OCI-LY7 (cell line): ENCODE data around the gene BRD7. TPM values are rescaled to one million over a fixed set of nuclear protein-coding genes. Genes with fewer than 3 reads are reported as not detected.

Experiments
- BruUV-seq: library from RNA; stranded (reverse); fragments of 400-500 nt; replicated peaks from 2 replicates; lab custom pipeline; 2021; lab: Mats Ljungman, UMichigan
- CTCF ChIA-PET: fragments of 300-600 bp; sonication (Branson Sonifier 250); formaldehyde crosslinking; loops from one replicate; lab custom pipeline; 2022; ENCODE audit warnings: antibody characterized with exemption; ENCODE audit not compliant: unreplicated experiment; lab: Charles Lee
- POLR2A ChIA-PET: fragments of 300-600 bp; sonication (Branson Sonifier 250); formaldehyde crosslinking; loops from one replicate; lab custom pipeline; 2022; ENCODE audit warnings: antibody characterized with exemption; lab: Charles Lee
- DNase-seq: peaks from one replicate; pipeline ENCODE4 v3.0.0-alpha.2; 2015; ENCODE audit warnings: low spot score
- H2AFZ ChIP-seq: fragments of 200-600 bp; sonication (generic), shearing (Covaris generic); 2 replicates; pipeline ENCODE4 v1.6.1; 2014; ENCODE audit warnings: mild to moderate bottlenecking, antibody characterized with exemption, low read length, moderate library complexity
- H3K27ac ChIP-seq: fragments of 200-600 bp; sonication (generic); 2 replicates; pipeline ENCODE4 v1.5.1; 2014; ENCODE audit warnings: mixed run types, low read depth, mild to moderate bottlenecking, moderate library complexity, low read length, inconsistent platforms; ENCODE audit not compliant: poor library complexity, severe bottlenecking
- H3K36me3 ChIP-seq: fragments of 200-600 bp; sonication (generic); 2 replicates; pipeline ENCODE4 v1.6.1; 2014; ENCODE audit warnings: mild to moderate bottlenecking, antibody characterized with exemption, low read length, moderate library complexity, mixed read lengths; ENCODE audit not compliant: insufficient read depth
- H3K4me1 ChIP-seq: fragments of 200-600 bp; sonication (generic); 2 replicates; pipeline ENCODE4 v1.5.1; 2014; ENCODE audit warnings: mild to moderate bottlenecking, low read length; ENCODE audit not compliant: insufficient read depth, poor library complexity, severe bottlenecking
- H3K4me2 ChIP-seq: fragments of 200-600 bp; sonication (generic); 2 replicates; pipeline ENCODE4 v1.6.1; 2014; ENCODE audit warnings: mild to moderate bottlenecking, low read length
- H3K4me3 ChIP-seq: fragments of 200-600 bp; sonication (generic); 2 replicates; pipeline ENCODE4 v1.5.1; 2014; ENCODE audit warnings: mild to moderate bottlenecking, low read depth, low read length; ENCODE audit not compliant: poor library complexity, severe bottlenecking
- H3K79me2 ChIP-seq: fragments of 200-600 bp; sonication (generic); 2 replicates; pipeline ENCODE4 v1.6.1; 2016; ENCODE audit warnings: low read depth, mild to moderate bottlenecking, low read length, moderate library complexity, mixed read lengths; ENCODE audit not compliant: insufficient read depth
- H3K9me2 ChIP-seq: fragments of 200-600 bp; sonication (generic); 2 replicates; pipeline ENCODE4 v1.6.1; 2016; ENCODE audit warnings: mild to moderate bottlenecking, low read length, mixed read lengths; ENCODE audit not compliant: insufficient read depth
- H3K9me3 ChIP-seq: fragments of 200-600 bp; sonication (generic); 2 replicates; pipeline ENCODE4 v1.6.1; 2014; ENCODE audit warnings: mild to moderate bottlenecking, mixed run types, low read length, mixed read lengths
- H4K20me1 ChIP-seq: fragments of 200-600 bp; sonication (generic); 2 replicates; pipeline ENCODE4 v1.6.1; 2014; ENCODE audit warnings: mild to moderate bottlenecking, antibody characterized with exemption, low read length, moderate library complexity, mixed read lengths; ENCODE audit not compliant: insufficient read depth
- CTCF ChIP-seq: fragments of 200-600 bp; sonication (generic); conservative IDR thresholded peaks from 2 replicates; pipeline ENCODE4 v1.5.1; 2014; ENCODE audit warnings: mild to moderate bottlenecking, antibody characterized with exemption, low read length, moderate library complexity, mixed read lengths
- EZH2phosphoT487 ChIP-seq: fragments of 200-600 bp; sonication (generic); IDR thresholded peaks from 2 replicates; pipeline ENCODE4 v1.6.1; 2018; ENCODE audit warnings: low read depth, borderline replicate concordance, mild to moderate bottlenecking, mixed run types, antibody characterized with exemption, low read length, moderate library complexity, mixed read lengths
- intact Hi-C: fragments of 100-400 bp; cut with micrococcal nuclease; formaldehyde crosslinking; loops from one replicate; pipeline ENCODE4 v1.10.0; 2022; ENCODE audit not compliant: unreplicated experiment
- total RNA-seq, 2 experiments: library from RNA; depleted of rRNA in 1 of 2; stranded (reverse); fragments of >200 nt in 1 of 2; shearing (Covaris generic) in 1 of 2; gene quantifications; 2 replicates each; pipeline ENCODE4 v1.2.3, GENCODE V29; 2014 to 2022

Gene BRD7
- total RNA-seq, 2 experiments from 2014 or later, result 78.5 to 105 TPM

- Histone ChIP-seq H4K20me1 (no peaks in the 10 kb centered on the region), H3K9me2 (no peaks in the 10 kb centered on the region), H3K79me2 (no peaks in the 10 kb centered on the region), H3K4me3 (no peak overlapping the region), H3K4me1 (no peaks in the 10 kb centered on the region), H3K9me3 (no peaks in the 10 kb centered on the region), H3K4me2 (no peak overlapping the region), H3K36me3 (peaks cover 99% of the 10 kb centered on the region), H3K27ac (no peak overlapping the region), H2AFZ (no peak overlapping the region)
- no peak for DNase-seq
- ChIA-PET CTCF (no interaction called here), POLR2A (interaction anchor here (0.6 kb wide), 1 partner anchor 69 kb away, joined by 4 read pairs; no protein-coding TSS in a partner anchor)
- no TSS peak for BruUV-seq
- TF ChIP-seq EZH2phosphoT487 (no peak), CTCF (no peak)
- intact Hi-C loops, result no loop called here
Observed at GRCh38 chr16:50318796-50319578, 49.8 kb downstream of the BRD7 start.

DNA sequence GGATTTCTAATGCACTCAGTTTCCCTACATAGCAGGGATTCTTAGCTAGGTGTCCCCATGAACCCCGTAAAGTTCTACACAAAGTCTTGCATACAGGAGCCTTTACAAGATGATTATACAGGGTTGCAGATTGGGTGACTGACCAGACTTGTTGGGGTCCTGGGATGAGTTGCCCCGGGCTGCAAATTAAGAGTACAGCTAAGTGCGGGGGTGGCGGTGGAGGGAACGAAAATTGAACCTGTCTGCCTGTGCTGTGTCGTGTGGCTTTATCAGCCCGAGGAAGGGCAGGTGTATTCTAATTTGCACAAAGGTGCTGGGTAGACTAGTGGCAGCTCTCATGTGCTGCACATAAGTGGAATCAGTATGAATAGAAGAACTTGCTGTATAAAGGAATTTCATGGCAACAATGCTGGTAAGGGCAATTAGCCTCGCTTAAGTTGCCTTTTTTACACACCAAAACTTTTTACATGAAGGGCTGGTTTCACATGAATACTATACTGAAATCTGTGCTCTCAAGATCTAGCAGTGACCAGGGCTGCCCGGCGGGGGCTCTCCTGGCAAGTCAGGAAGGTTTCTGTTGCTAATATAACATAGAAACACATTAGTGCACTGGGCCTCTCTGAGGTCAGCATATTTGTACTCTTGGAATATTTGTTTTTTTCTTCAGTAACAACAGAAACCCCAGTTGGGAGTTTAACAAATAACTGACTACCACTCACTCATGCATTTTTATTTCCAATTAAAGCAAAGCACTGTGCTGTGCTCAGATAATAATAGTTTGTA lies 51.7 kb downstream of the BRD7 start:
- Histone ChIP-seq H3K9me3 (no peaks in the 10 kb centered on the region), H2AFZ (no peak overlapping the region), H3K4me3 (no peak overlapping the region), H3K79me2 (no peaks in the 10 kb centered on the region), H3K4me1 (no peaks in the 10 kb centered on the region), H3K36me3 (peaks cover 98% of the 10 kb centered on the region), H3K9me2 (no peaks in the 10 kb centered on the region), H4K20me1 (no peaks in the 10 kb centered on the region; the same call in 1 of the 2 replicates), H3K4me2 (no peak overlapping the region), H3K27ac (no peak overlapping the region)
- TF ChIP-seq CTCF, result no peak
- no peak for TF ChIP-seq EZH2phosphoT487
- POLR2A ChIA-PET, result no interaction called here
- no peak for DNase-seq
- TSS peak; percentile 46 for BruUV-seq
- CTCF ChIA-PET, result no interaction called here
- intact Hi-C loops, result no loop called here
